Amniotic epithelial cell (primary cell): Measurements from ENCODE around the gene SRPK1.
"Not testable (repeated sequence)": the region's sequence is repeated elsewhere in the genome, so short reads cannot be mapped to it uniquely, and the experiment has no call there.

Experiments
- DNase-seq: peaks from one replicate; pipeline ENCODE4 v3.0.0-alpha.2; 2010; ENCODE audit warnings: low read depth

Gene SRPK1

DNA sequence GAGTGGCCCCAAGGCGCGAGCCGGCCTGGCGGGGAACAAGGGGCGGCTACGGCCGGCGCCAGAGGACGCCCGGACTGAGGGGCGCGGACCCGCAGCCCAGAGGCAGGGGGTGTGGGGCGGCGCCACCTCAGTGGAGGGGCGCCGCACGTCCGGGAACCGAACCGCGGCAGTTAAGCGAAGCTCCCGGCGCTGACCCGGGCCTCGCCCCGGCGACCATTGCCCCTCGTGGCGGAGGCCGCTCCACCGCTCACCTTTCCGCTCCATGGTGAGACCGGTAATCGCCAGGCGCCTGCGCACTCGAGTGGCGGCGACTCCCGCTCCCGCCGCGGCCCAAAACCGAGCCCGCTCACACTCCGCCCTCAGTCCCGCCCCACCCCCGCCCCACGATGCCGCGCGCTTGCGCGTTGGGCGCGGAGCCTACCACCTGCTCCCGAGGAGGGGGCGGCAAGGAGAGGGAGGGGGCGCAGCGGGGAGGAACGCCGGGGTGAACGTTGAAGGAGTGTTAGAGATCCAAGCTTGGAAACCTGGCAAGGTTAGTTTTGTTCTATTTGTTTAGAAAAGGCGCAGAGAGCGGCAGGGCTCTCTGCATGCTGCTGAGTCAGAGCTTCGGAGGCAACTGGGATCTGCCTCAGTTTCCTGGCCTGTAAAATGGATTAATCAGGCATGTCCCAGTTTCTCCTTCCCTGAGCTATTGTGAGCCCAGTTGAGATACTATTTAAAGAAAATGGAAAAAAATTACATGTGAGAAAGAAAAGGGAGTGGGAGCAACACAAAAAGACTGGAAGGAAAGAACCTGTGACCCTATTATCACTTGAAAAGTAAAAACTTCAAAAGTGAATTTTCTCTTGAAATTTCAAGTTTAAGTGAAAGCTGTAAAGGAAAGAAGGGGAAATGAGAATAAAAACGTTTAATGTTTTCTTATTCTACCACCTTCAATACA lies at the start of gene SRPK1:
Gene SRPK1 (minus strand): TSS at position 306 of the 940 bp plus-strand sequence. CDS start 42 bp downstream, at position 264.
- DNase-seq = peak; percentile 73

DNA sequence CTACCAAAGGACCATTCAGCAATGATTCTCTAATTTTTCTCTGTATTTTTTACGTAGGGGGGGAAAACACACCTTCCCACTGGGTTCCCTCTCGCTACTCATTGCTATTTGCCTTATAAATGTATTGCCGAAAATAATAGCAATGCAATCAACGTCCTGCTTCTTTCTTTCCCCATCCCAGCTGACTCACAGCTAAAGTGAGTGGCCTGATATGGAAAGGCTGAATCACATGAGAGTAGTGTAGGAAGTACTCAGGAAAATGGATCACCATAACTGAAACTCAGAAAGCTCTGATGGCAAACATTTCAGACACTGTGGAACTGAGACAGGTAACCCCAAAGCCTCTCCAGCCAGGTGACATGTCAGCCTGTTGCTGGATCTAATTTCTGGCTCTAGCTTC lies 49.3 kb upstream of the SRPK1 start:
- DNase-seq = peak; percentile 83

DNA sequence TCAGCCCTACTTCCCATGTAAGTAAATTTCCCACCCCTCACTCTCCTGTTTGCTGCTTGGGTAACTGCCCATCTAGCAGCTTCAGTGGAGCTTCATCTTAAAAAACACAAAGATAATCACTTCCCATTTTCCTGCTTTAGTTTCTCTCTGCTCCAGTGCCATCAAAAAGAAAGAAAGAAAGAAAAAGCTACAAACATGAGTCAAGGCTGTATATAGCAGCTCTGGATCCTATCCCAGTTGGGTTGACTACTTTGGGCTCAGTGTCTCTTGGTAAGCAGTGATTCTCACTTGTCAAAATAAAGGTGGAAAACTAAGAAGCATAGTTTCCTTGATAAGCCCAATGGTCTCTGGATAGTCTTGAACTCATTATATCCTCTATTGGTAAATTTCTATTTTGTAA lies 48.7 kb upstream of the SRPK1 start:
- DNase-seq = no peak

DNA sequence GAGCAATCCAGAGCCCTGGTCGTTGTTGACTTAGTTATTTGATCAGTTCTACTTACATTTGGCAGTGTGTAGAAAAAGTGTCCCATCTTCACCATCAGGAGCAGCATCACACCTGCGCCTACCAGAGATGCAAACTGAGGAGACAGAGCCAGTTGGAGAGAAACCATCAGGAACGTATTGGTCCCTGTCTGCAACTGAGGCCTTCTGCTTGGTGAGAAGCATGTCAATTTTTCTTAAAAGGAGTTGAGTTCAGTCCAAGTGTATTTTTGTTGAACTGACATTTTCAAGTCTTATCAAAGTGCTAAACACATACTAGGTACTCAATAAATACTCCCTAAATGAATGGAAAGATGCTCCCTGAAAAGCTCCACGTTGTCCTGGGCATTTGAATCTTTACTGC lies 47.9 kb upstream of the SRPK1 start:
- DNase-seq = no peak

DNA sequence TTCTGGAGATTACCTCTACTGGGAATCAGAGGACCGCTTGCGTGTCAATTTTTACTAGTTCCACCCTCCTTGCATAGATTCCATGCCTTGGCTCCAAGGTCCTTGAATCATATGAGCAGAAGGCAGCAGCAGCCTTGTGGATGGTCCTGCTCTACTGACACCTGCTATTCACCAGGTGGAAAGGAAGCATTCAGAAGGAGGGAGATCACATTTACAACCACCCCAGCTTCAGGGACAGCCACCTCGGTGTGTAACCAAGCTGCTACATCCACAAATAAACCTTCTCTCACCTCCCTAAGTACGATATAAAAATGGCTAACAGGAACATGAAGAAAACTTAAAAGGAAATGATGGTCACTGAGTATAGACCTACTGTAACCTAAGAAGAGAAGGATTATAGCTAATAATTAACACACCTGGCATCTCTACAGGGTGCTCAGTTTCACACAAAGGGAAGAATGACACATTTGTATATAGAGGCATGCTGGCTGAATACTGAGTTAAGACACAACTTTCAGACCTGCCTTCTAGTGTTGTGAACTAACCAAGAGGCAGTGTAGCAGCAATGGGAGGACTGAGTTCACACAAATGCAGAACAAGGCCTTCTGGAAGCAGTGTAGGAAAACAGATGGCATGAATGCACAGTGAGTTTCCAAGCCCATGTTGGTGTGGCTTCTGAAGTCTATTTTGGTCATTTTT lies 46.3 kb upstream of the SRPK1 start:
- no peak for DNase-seq

DNA sequence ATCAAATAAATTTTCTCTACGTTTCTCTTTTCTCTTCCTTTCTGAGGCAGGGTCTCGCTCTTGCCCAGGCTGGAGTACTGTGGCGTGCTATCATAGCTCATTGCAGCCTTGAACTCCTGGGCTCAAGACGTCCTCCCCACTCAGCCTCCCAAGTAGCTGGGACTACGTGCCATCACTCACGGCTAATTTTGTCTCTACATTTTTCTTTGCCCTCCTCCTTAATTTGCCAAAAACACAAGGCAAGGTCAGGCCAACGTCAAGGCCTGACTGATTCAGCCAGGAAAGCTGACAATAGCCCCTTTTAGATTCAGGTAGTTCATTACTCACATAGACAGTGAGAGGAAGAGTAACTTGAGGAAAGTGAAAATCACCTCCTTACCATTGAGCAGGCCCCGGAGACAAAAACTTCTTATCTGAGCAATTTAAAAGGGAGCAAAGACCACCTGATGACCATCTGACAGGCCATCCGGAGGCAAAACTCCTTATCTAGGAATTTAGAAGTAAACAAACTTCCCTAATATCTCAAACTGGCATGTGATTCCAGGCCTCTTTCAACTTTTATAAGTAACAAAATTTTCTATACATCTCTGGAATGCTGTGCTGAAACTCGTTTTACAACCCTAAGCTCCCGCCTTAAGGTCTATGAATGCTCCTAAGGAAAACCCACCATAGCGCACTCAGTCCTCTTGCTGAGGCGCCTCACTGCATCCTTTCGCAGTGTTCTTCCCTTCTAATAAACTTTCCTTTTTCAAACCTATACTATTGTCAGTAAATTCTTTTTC lies 42.1 kb upstream of the SRPK1 start:
- DNase-seq = no peak

DNA sequence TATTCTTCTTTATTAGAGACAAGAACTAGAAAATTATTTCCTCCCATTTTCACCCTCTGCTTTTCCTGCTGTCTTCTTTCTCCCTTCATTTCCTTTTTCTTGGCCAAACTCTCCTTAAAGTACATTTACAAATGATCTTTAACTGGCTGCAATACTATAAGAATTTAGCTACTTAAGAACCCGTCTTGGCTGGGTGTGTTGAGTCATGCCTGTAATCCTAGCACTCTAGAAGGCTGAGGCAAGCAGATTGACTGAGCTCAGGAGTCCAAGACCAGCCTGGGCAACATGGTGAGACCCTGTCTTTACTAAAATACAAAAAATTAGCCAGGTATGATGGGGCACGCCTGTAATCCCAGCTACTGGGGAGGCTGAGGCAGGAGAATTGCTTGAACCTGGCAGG lies 39.3 kb upstream of the SRPK1 start:
- DNase-seq = peak; percentile 60

DNA sequence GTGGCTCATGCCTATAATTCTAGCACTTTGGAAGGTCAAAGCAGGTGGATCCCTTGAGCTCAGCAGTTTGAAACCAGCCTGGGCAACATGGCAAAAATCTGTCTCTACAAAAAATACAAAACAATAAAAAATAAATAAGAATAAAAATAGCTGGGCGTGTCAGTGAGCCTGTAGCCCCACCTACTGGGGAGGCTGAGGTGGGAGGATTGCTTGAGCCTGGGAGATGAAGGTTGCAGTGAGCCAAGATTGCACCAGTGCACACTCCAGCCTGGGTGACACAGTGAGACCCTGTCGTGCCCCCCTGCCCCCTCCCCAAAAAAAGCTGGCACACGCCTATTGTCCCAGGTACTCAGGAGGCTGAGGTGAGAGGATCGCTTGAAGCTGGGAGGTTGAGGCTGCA lies 35.1 kb upstream of the SRPK1 start:
- no peak for DNase-seq

DNA sequence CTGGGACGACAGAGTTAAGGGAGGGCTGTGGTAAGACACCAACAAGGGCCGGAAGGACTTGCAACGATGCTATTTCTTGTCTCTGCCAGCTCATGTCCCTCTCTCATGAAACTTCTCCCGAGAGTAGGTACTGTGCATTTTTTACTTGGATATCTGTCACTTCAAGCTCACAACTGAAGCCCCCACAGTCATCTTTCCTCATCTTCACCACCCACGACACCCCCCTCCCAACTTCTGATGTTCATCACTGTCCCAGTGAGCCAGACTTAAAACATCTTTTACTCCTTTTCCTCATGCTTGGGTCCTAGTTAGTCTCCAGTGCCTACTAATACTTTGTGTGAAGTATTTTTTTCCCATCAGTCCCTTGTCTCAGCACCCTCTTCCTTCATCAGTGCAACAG lies 34.6 kb upstream of the SRPK1 start:
- no peak for DNase-seq

DNA sequence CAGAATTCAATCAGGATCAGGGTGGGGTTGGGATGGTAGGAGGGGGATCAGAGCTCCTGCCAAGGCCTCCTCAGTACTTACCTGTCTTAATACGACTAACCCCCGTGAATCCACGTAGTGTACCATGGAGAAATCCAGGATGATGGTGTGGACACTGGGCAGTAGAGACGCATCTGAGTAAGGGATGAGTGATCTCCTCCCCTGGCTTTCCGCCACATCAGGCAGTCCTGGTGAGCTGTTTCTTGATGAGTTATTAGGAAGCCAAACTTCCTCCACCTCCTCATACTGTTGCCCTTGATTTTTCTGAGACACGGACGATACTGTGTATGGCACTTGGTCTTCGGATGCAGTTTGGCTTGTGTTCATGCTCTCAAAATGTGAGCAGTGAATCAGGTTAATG lies 34.2 kb upstream of the SRPK1 start:
- DNase-seq = peak; percentile 58

DNA sequence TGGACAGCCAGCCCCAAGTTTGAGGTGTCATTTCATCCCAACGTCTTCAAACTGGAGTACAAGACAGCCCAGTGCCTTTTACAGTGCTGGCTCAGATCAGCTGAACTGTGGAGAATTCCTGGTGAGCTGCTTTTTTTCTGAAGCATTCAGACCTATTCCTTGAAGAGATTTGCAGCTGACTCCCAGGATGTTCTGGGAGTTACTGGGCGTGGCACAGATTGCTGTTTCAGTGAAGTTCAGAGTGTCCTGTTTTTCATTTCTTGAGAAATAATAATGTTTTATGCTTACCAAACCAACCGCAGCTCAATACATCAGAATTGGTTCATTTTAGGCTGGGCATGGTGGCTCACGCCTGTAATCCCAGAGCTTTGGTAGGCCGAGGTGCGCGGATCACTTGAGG lies 33.4 kb upstream of the SRPK1 start:
- peak; percentile 33 for DNase-seq

DNA sequence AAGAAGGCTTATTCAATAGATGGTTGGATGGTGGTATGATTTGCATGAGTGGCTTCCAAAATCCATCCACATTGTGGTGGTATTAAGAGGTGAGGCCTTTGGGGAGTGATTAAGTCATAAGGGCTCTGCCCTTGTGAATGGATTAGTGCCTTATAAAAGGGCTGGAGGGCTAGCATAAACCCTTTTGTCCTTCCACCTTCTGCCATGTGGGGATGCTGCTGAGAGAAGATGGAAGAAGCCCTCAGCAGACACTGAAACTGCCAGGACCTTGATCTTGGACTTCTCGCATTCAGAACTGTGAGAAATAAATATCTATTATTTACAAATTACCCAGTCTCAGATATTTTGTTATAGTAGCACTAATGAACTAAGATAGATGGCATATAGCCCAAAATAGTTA lies 27.8 kb upstream of the SRPK1 start:
- DNase-seq = peak; percentile 48

DNA sequence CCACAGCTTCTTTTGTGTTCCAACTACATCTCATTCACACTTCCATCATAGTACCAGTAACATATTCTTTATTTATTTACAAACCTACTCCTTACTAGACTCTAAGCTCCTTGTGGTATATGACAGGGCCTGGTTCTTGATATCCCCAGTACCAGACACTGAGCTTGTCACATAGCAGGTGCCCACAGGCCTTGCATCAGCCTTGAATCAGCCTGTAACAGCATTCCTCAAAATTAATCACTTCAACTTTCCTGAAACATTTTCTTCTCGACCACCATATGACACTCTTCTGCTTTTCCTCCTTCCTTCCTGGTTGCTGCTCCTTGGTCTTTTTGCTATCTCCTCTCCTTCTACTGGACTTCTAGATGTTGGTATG lies 24.7 kb upstream of the SRPK1 start:
- DNase-seq = peak; percentile 45

DNA sequence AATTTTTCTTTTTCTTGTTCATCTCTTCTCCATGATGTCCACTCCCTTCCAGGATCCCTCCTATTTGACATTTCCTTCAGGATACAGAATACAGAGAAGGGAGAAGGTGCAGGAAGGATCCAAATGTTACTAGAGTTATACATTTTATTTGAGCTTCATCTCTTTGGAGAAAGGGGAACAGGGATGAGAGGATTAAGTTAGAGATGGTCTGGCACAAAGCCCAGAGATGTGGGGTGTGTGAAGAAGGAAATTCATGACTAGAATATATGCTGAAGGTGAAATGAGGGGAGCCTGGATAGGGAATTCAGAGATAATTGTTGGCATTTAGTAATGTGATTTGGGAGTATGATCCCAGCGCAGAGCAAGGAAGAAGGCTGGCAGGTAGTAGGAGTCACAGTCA lies 22.5 kb upstream of the SRPK1 start:
- DNase-seq = no peak

DNA sequence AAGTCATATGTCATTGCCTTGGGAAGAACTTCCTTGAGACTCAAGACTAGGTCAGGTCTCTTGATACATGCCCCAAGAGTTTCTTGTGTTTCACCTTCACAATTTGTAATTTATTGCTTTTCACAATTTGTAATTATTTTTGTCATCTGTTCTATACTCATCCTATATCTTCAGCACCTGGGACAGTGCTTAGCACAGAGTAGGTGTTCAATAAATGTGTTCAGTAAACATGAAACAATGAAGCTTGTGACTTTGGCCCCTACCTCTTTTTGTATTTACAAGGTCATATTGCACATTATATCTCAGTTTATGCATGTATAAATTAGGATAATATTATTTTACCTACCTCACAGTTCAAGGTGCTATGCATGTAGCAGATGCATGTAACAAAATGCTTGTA lies 21.5 kb upstream of the SRPK1 start:
- no peak for DNase-seq

DNA sequence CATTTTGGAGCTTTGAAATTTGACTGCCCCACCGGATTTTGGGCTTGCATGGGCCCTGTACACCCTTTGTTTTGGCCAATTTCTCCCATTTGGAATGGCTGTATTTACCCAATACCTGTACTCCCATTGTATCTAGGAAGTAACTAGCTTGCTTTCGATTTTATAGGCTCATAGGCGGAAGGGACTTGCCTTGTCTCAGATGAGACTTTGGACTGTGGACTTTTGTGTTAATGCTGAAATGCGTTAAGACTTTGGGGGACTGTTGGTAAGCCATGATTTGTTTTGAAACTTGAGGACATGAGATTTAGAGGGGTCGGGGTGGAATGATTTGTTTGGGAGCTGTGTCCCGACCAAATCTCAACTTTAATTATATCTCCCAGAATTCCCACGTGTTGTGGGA lies 20.3 kb upstream of the SRPK1 start:
- DNase-seq = not testable (repeated sequence)

DNA sequence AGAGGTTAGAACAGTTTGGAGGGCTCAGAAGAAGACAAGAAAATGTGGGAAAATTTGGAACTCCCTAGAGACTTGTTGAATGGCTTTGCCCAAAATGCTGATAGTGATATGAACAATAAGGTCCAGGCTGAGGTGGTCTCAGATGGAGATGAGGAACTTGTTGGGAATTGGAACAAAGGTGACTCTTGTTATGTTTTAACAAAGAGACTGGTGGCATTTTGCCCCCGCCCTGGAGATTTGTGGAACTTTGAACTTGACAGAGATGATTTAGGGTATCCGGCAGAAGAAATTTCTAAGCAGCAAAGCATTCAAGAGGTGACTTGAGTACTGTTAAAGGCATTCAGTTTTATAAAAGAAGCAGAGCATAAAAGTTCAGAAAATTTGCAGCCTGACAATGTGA lies 19.1 kb upstream of the SRPK1 start:
- not testable (repeated sequence) for DNase-seq

DNA sequence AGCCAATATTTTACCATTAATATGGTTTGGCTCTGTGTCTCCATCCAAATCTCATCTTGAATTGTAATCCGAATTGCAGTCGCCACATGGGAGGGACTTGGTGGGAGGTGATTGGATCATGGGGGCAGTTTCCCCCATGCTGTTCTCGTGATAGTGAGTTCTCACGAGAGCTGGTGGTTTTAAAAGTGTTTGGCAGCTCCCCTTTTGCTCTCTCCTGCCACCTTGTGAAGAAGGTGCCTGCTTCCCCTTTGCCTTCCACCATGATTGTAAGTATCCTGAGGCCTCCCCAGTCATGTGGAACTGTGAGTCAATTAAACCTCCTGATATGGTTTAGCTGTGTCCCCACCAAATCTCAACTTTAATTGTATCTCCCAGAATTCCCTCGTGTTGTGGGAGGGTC lies 18.4 kb upstream of the SRPK1 start:
- not testable (repeated sequence) for DNase-seq

DNA sequence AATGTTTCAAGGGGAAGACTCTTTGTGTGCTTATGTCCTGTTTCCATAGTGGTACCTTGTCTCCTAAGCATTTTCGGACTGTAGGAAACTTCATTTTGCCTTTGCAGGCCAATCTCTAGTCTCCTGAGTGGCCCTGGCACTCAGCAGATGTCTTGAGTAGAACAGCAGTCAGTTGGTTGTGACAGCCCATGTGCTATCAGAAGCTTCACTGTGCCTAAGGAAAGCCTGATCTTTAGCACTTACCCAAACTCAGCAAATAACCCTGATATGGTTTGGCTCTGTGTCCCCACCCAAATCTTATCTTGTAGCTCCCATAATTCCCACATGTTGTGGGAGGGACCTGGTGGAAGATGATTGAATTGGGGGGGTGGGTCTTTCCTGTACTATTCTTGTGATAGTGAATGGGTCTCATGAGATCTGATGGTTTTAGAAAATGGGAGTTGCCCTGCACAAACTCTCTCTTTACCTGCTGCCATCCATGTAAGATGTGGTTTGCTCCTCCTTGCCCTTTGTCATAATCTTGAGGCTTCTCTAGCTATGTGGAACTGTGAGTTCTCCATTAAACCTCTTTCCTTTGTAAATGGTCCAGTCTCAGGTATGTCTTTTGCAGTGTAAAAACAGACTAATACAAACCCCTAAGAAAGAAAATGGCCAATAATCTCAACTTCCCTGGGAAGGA lies 15.9 kb upstream of the SRPK1 start:
- DNase-seq = no peak

DNA sequence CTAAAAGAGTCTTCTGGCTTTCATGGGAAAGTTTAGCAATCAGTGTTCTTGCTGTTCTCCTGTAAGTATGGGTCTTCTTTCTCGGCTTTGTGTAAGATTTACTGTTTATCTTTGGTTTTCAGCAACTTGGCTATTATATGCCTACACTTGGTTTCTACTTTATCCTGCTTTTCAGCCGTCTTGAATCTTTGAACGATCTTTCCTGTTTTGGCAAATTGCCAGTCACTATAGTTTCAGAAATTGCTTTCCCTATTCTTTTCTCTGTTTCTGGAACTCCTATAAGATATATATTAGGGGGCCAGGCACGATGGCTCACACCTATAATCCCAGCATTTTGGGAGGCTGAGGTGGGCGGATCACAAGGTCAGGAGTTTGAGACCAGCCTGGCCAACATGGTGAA lies 14.6 kb upstream of the SRPK1 start:
- no peak for DNase-seq

DNA sequence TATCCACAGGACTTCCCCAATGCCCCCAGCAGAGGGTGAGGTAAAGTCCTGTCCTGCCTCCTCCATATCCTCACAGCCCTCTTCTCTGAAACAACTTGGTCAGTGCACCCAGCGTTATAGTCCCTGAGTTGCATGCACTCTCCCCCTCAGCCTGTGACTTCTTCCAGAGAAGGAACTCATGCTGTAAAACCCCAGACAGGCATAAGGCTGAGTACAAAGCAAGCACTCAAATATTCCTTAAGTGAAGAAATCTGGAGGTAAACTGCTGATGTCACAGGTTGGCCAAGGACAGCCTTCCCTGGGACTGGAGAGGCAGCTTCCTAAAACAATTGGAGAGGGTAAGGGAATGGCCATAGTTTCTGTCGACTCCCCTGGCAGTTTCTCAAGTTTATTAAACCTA lies 12.9 kb upstream of the SRPK1 start:
- no peak for DNase-seq

DNA sequence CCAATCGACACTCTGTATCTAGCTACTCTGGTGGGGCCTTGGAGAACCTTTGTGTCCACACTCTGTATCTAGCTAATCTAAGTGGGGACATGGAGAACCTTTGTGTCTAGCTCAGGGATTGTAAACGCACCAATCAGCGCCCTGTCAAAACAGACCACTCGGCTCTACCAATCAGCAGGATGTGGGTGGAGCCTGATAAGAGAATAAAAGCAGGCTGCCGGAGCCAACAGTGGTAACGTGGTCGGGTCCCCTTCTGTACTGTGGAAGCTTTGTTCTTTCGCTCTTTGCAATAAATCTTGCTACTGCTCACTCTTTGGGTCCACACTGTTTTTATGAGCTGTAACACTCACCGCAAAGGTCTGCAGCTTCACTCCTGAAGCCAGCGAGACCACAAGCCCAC lies 11.0 kb upstream of the SRPK1 start:
- DNase-seq = not testable (repeated sequence)
